Naive thymus-derived CD8-positive, alpha-beta T cell (primary cell): ENCODE measurements around the gene NUP205. TPM values are rescaled to one million over a fixed set of nuclear protein-coding genes. Genes with fewer than 3 reads are reported as not detected.
"Not testable (repeated sequence)": the region's sequence is repeated elsewhere in the genome, so short reads cannot be mapped to it uniquely, and the experiment has no call there.

Source experiments
- ATAC-seq, 2 donors: fragments of 150-1000 bp; cut with Tn5 transposase in 1 of 2; sonication (Bioruptor Pico), chemical (Tn5 transposase) in 1 of 2; 1 replicate in 1 of 2; 2 replicates in 1 of 2; pipeline ENCODE4 v1.10.0; 2021; ENCODE audit warnings: mild to moderate bottlenecking in 2 of 2, moderate library complexity in 2 of 2
- POLR2A ChIA-PET: fragments of 350-600 bp; sonication (Branson Sonifier 250); formaldehyde crosslinking; loops from one replicate; lab custom pipeline; 2021; ENCODE audit warnings: antibody characterized with exemption; lab: Charles Lee
- DNase-seq, 10 donors: peaks; one replicate each; pipeline versions ENCODE4 v3.0.0 to v3.0.0-alpha.2; 2020 to 2022
- H3K27ac Mint-ChIP-seq, 10 donors: one replicate each; pipeline ENCODE4 v1.8.0; 2020 to 2022; ENCODE audit warnings: mild to moderate bottlenecking in 10 of 10, mixed read lengths in 10 of 10, moderate library complexity in 4 of 10, inconsistent platforms in 1 of 10
- H3K27me3 Mint-ChIP-seq, 5 donors: one replicate each; pipeline ENCODE4 v1.8.0; 2021 to 2022; ENCODE audit warnings: mixed read lengths in 5 of 5
- H3K36me3 Mint-ChIP-seq, 3 donors: one replicate each; pipeline ENCODE4 v1.8.0; 2020 to 2022; ENCODE audit warnings: mixed read lengths in 3 of 3, mild to moderate bottlenecking in 2 of 3, inconsistent platforms in 1 of 3
- H3K4me1 Mint-ChIP-seq, 4 donors: one replicate each; pipeline ENCODE4 v1.8.0; 2021 to 2022; ENCODE audit warnings: mixed read lengths in 4 of 4
- H3K4me3 Mint-ChIP-seq, 10 donors: one replicate each; pipeline ENCODE4 v1.8.0; 2020 to 2022; ENCODE audit warnings: mild to moderate bottlenecking in 10 of 10, mixed read lengths in 10 of 10, moderate library complexity in 6 of 10, inconsistent platforms in 1 of 10
- H3K9me3 Mint-ChIP-seq, 9 donors: one replicate each; pipeline ENCODE4 v1.8.0; 2020 to 2022; ENCODE audit warnings: mixed read lengths in 9 of 9, mild to moderate bottlenecking in 3 of 9, inconsistent platforms in 1 of 9, moderate library complexity in 1 of 9
- polyA plus RNA-seq, 3 donors: library from polyadenylated mRNA; unstranded; fragments of 300-500 nt; fragmentation: Illumina TruSeq; gene quantifications; one replicate each; pipeline ENCODE4 v1.2.3, GENCODE V29; 2021
- total RNA-seq, 8 experiments: library from RNA in 2 of 8; stranded (reverse) in 2 of 8; gene quantifications; one replicate each; pipeline ENCODE4 v1.2.3 and lab custom pipeline; 2021 to 2026

The NUP205 gene
- total and polyA plus RNA-seq, 5 experiments from 2014 or later, result 20.5 to 77.8 (median 24.9) TPM

- Mint-ChIP-seq H3K36me3 (peaks cover 0 to 27% (median 6%) of the 10 kb centered on the region in 3 donors), H3K4me3 (no peak overlapping the region), H3K27ac (peak overlapping the region in 1 of 10 donors; percentile 63), H3K4me1 (peaks cover 0 to 6% (median 5%) of the 10 kb centered on the region in 4 donors), H3K9me3 (no peaks in the 10 kb centered on the region), H3K27me3 (no peaks in the 10 kb centered on the region)
- POLR2A ChIA-PET, result no interaction called here
- DNase-seq (no peak), ATAC-seq (no peak)
Observed at GRCh38 chr7:135684136-135684535, 126.4 kb downstream of the NUP205 start.

GRCh38 chr7:135684699-135685098 is 127.0 kb downstream of the NUP205 start:
- no peak overlapping the region for H3K4me3 Mint-ChIP-seq
- DNase-seq, result no peak
- POLR2A ChIA-PET, result no interaction called here
- no peak for ATAC-seq
- peaks cover 0 to 6% (median 5%) of the 10 kb centered on the region in 4 donors for H3K4me1 Mint-ChIP-seq
- peaks cover 0 to 31% (median 8%) of the 10 kb centered on the region in 3 donors for H3K36me3 Mint-ChIP-seq
- H3K27ac Mint-ChIP-seq, result peak overlapping the region in 2 of 10 donors; percentile 41 to 63
- no peaks in the 10 kb centered on the region for H3K27me3 Mint-ChIP-seq
- H3K9me3 Mint-ChIP-seq, result no peaks in the 10 kb centered on the region

GRCh38 chr7:135685306-135686084 is 127.8 kb downstream of the NUP205 start:
- Mint-ChIP-seq H3K27ac (peak overlapping the region in 2 of 10 donors; percentile 41), H3K9me3 (no peaks in the 10 kb centered on the region), H3K36me3 (peaks cover 0 to 33% (median 8%) of the 10 kb centered on the region in 3 donors), H3K4me1 (peaks cover 0 to 4% (median 2%) of the 10 kb centered on the region in 4 donors), H3K4me3 (no peak overlapping the region), H3K27me3 (no peaks in the 10 kb centered on the region)
- DNase-seq (no peak), ATAC-seq (no peak)
- POLR2A ChIA-PET, result no interaction called here

GRCh38 chr7:135687466-135687865 is 129.7 kb downstream of the NUP205 start:
- Mint-ChIP-seq H3K9me3 (no peaks in the 10 kb centered on the region), H3K27ac (peak overlapping the region in 4 of 10 donors; percentile 2 to 20 (median 10))
- POLR2A ChIA-PET, result no interaction called here

GRCh38 chr7:135690566-135690965 is 132.8 kb downstream of the NUP205 start:
- ATAC-seq (no peak), DNase-seq (no peak)
- POLR2A ChIA-PET, result no interaction called here
- Mint-ChIP-seq H3K9me3 (no peaks in the 10 kb centered on the region), H3K4me3 (no peak overlapping the region), H3K27ac (no peak overlapping the region), H3K36me3 (peaks cover 0 to 39% (median 15%) of the 10 kb centered on the region in 3 donors), H3K27me3 (no peaks in the 10 kb centered on the region), H3K4me1 (peaks cover 0 to 2% (median 0%) of the 10 kb centered on the region in 4 donors)

More at GRCh38 chr7:135687466-135687865, 129.7 kb downstream of the NUP205 start:
- peaks cover 0 to 2% (median under 1%) of the 10 kb centered on the region in 4 donors for H3K4me1 Mint-ChIP-seq
- ATAC-seq (no peak), DNase-seq (no peak)
- H3K27me3 Mint-ChIP-seq, result no peaks in the 10 kb centered on the region
- H3K4me3 Mint-ChIP-seq, result no peak overlapping the region
- H3K36me3 Mint-ChIP-seq, result peaks cover 0 to 38% (median 12%) of the 10 kb centered on the region in 3 donors

GRCh38 chr7:135692055-135692454 is 134.3 kb downstream of the NUP205 start:
- peaks cover 0 to 2% (median 0%) of the 10 kb centered on the region in 4 donors for H3K4me1 Mint-ChIP-seq
- H3K27ac Mint-ChIP-seq, result no peak overlapping the region

GRCh38 chr7:135692606-135693005 is 134.9 kb downstream of the NUP205 start:
- H3K27ac Mint-ChIP-seq, H3K4me1 Mint-ChIP-seq, H3K4me3 Mint-ChIP-seq, POLR2A ChIA-PET, H3K9me3 Mint-ChIP-seq, DNase-seq, ATAC-seq, H3K27me3 Mint-ChIP-seq: not testable (repeated sequence)
- H3K36me3 Mint-ChIP-seq, result peaks cover 0 to 37% (median 14%) of the 10 kb centered on the region in 3 donors

More at GRCh38 chr7:135692055-135692454, 134.3 kb downstream of the NUP205 start:
- Mint-ChIP-seq H3K36me3 (peaks cover 0 to 39% (median 14%) of the 10 kb centered on the region in 3 donors), H3K4me3 (no peak overlapping the region), H3K9me3 (no peaks in the 10 kb centered on the region), H3K27me3 (no peaks in the 10 kb centered on the region)
- DNase-seq (no peak), ATAC-seq (no peak)
- POLR2A ChIA-PET, result no interaction called here

- H3K9me3 Mint-ChIP-seq, result no peaks in the 10 kb centered on the region
- POLR2A ChIA-PET, result no interaction called here
- no peaks in the 10 kb centered on the region for H3K27me3 Mint-ChIP-seq
- no peak overlapping the region for H3K27ac Mint-ChIP-seq
- H3K36me3 Mint-ChIP-seq, result peaks cover 0 to 36% (median 14%) of the 10 kb centered on the region in 3 donors
- H3K4me3 Mint-ChIP-seq, result no peak overlapping the region
- H3K4me1 Mint-ChIP-seq, result no peaks in the 10 kb centered on the region
- DNase-seq, result no peak
- ATAC-seq, result no peak
Observed at GRCh38 chr7:135693558-135693957, 135.8 kb downstream of the NUP205 start.

GRCh38 chr7:135697276-135698049 is 139.7 kb downstream of the NUP205 start:
- POLR2A ChIA-PET, result interaction anchor here (0.7 kb wide), 1 partner anchor 54 kb away, joined by 4 read pairs; no protein-coding TSS in a partner anchor
- H3K27me3 Mint-ChIP-seq, result no peaks in the 10 kb centered on the region
- H3K36me3 Mint-ChIP-seq, result peaks cover 0 to 20% (median 11%) of the 10 kb centered on the region in 3 donors
- no peak for DNase-seq
- no peak overlapping the region for H3K4me3 Mint-ChIP-seq
- H3K27ac Mint-ChIP-seq, result peak overlapping the region in 2 of 10 donors; percentile 32 to 62
- no peaks in the 10 kb centered on the region for H3K4me1 Mint-ChIP-seq
- H3K9me3 Mint-ChIP-seq, result no peaks in the 10 kb centered on the region
- ATAC-seq, result no peak

Other genes with a start within 250 kb of the NUP205 start
- gene CNOT4, start 47.8 kb upstream of the NUP205 start, total RNA-seq, result 10 to 100 TPM; 31.8 to 42.2 TPM
- gene CNOT4, start 47.8 kb upstream of the NUP205 start, polyA plus RNA-seq, result 10 to 100 TPM; 11.9 to 19.6 (median 15.4) TPM
- 10 to 100 TPM; 26.8 to 31.1 TPM for gene STMP1, start 104.6 kb downstream of the NUP205 start, total RNA-seq
- gene STMP1, start 104.6 kb downstream of the NUP205 start, polyA plus RNA-seq, result 10 to 100 TPM; 46.5 to 56.6 (median 55.4) TPM
- not detected for gene SLC13A4, start 170.3 kb downstream of the NUP205 start, total RNA-seq
- gene SLC13A4, start 170.3 kb downstream of the NUP205 start, polyA plus RNA-seq, result under 1 TPM in 2 of 3 donors, not detected in 1; 0.13 to 0.25 TPM
- gene FAM180A, start 190.9 kb downstream of the NUP205 start, total RNA-seq, result not detected
- not detected for gene FAM180A, start 190.9 kb downstream of the NUP205 start, polyA plus RNA-seq